Measurements from ENCODE around the gene TMEM205. TPM values are rescaled to one million over a fixed set of nuclear protein-coding genes. Genes with fewer than 3 reads are reported as not detected.
A peak's percentile ranks its signal among the peaks of the same experiment; 100 is the strongest.
"Not testable (repeated sequence)": the region's sequence is repeated elsewhere in the genome, so short reads cannot be mapped to it uniquely, and the experiment has no call there.

The TMEM205 gene
- total RNA-seq, 1 experiment from 2014 or later, result 224 TPM

DNA sequence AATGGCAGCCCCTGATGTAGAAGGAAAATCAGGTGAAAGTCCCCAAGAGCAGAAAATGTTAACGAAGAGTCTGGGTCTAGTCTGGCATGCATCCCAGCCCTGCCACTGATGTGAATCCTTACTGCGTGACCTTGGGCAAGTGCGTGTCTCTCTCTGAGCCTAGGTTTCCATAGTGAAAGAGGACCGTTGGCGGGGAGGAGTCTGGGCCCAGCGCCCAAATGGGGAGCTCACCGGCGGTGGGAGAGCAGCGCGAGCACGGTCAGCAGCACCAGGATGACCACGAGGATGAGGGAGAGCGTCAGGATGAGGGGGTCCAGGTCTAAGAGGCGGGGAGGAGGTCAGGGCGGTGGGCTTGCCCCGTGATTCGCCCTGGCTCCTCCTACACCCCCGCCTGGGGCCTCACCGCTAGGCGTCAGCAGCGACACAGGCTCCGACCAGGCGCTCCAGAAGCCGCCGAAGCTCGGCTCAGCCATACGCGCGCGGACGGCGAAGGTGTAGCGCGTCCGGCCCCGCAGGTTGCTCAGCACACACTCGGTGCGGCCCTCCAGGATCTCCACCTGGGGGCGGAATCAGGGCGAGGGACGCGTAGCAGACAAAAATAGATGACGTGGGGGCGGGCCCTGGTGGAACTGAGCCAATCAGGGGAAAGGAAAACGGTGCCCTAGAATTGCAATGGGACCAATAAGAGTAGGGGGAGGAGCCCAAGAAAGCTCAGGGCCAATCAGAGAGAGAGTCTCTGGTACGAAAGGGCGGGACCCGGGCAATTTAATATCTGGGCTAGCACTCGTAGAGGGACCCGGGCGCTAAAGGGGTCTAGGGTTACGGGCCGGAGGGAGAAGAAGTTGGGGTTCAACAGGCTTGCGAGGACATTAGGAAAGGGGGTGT lies 34.8 kb upstream of the TMEM205 start:
- H3K36me3 ChIP-seq (ENCODE audit: low read depth, low read length), result no peaks in the 10 kb centered on the region
- no peaks in the 10 kb centered on the region for H3K9me3 ChIP-seq (ENCODE audit: low read length)
- TF ChIP-seq, protein P1, sequence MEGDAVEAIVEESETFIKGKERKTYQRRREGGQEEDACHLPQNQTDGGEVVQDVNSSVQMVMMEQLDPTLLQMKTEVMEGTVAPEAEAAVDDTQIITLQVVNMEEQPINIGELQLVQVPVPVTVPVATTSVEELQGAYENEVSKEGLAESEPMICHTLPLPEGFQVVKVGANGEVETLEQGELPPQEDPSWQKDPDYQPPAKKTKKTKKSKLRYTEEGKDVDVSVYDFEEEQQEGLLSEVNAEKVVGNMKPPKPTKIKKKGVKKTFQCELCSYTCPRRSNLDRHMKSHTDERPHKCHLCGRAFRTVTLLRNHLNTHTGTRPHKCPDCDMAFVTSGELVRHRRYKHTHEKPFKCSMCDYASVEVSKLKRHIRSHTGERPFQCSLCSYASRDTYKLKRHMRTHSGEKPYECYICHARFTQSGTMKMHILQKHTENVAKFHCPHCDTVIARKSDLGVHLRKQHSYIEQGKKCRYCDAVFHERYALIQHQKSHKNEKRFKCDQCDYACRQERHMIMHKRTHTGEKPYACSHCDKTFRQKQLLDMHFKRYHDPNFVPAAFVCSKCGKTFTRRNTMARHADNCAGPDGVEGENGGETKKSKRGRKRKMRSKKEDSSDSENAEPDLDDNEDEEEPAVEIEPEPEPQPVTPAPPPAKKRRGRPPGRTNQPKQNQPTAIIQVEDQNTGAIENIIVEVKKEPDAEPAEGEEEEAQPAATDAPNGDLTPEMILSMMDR (conservative IDR thresholded peaks at IDR 0.05; ENCODE audit: low read depth, low read length), result peak; percentile 87
- no peak for TF ChIP-seq EZH2phosphoT487 (IDR thresholded peaks at IDR 0.05; ENCODE audit: borderline replicate concordance, low read length)
- H3K9ac ChIP-seq (ENCODE audit: low read length), result peak overlapping the region; percentile 80
- H3K9me2 ChIP-seq (replicated peaks; ENCODE audit: low read length), result no peaks in the 10 kb centered on the region
- H3K4me3 ChIP-seq (ENCODE audit: low read length), result peak overlapping the region; percentile 81
- intact Hi-C loops (cut with micrococcal nuclease), result loop anchor here (1.0 kb wide), 2 partner anchors 35 to 54 kb away; partner anchors contain the start of genes CCDC159, ODAD3, PRKCSH and TMEM205
- peaks cover 64% of the 10 kb centered on the region for H3K4me1 ChIP-seq (ENCODE audit: insufficient read depth, low read length)
- ChIA-PET CTCF (interaction anchor here (0.5 to 1.9 kb wide), 10 partner anchors 35 to 191 kb away, joined by 3 to 29 read pairs (median 4); partner anchors contain the start of genes CCDC159, ODAD3, PRKCSH and RGL3), POLR2A (ENCODE audit: unreplicated experiment) (interaction anchor here (0.6 to 1.3 kb wide), 2 partner anchors 36 to 213 kb away, joined by 9 to 28 read pairs; no protein-coding TSS in a partner anchor)
- peak overlapping the region; percentile 89 for H3K4me2 ChIP-seq (ENCODE audit: low read length)
- no peaks in the 10 kb centered on the region for H3K27me3 ChIP-seq (ENCODE audit: low read length)
- peak overlapping the region; percentile 89 for H3K27ac ChIP-seq (ENCODE audit: low read length)
- ATAC-seq (peak; percentile 68), DNase-seq (peak; percentile 99)
- no TSS peak for BruUV-seq (replicated peaks)
- H3K79me2 ChIP-seq (ENCODE audit: low read length), result peaks cover 23% of the 10 kb centered on the region
- peaks cover 12% of the 10 kb centered on the region for H3F3A ChIP-seq (ENCODE audit: low read length, unreplicated experiment)
- no peaks in the 10 kb centered on the region for H4K20me1 ChIP-seq (ENCODE audit: low read length)
- H2AFZ ChIP-seq (ENCODE audit: low read length), result peak overlapping the region; percentile 93

DNA sequence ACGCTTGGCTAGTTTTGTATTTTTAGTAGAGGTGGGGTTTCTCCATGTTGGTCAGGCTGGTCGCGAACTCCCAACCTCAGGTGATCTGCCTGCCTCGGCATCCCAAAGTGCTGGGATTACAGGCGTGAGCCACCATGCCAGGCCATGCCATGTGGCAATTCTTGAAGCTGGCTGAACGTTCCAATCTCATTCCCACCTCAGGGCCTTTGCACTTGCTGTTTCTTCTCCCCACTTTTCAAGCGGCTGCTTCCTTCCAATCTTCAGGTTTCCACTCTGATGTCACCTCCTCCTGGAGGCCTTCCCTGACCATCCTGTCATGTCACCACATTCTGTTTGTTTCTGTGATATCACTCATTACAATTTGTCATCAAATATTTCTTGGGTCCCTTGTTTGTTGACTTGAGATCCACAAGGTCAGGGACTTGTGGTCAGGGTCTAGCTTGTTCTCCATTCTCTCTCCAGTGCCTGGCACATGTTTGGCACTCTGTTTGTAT lies 33.8 kb upstream of the TMEM205 start:
- POLR2A ChIA-PET (ENCODE audit: unreplicated experiment), result no interaction called here

DNA sequence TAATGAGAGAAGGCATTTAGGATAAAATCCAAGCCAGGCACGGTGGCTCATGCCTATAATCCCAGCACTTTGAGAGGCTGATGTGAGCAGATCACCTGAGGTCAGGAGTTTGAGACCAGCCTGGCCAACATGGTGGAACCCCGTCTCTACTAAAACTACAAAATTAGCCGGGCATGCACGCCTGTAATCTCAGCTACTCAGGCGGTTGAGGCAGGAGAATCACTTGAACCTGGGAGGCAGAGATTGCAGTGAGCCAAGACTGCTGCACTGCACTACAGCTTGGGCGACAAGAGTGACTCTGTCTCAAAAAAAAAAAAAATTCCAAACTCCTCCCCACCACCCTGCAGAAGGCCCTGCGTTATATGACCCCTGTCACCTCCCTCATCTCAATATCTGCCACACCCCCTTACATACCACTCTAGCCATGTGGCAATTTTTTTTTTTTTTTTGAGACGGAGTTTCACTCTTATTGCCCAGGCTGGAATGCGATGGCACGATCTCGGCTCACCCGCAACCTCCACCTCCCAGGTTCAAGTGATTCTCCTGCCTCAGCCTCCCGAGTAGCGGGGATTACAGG lies 33.3 kb upstream of the TMEM205 start:
- H2AFZ ChIP-seq (ENCODE audit: low read length); H3K9me2 ChIP-seq (replicated peaks; ENCODE audit: low read length); H3K9me3 ChIP-seq (ENCODE audit: low read length); BruUV-seq (replicated peaks); H4K20me1 ChIP-seq (ENCODE audit: low read length); H3K9ac ChIP-seq (ENCODE audit: low read length); H3K4me2 ChIP-seq (ENCODE audit: low read length); ATAC-seq; H3K36me3 ChIP-seq (ENCODE audit: low read depth, low read length); H3K27me3 ChIP-seq (ENCODE audit: low read length); CTCF ChIA-PET; H3K4me3 ChIP-seq (ENCODE audit: low read length); POLR2A ChIA-PET (ENCODE audit: unreplicated experiment): not testable (repeated sequence)
- peak; percentile 25 for DNase-seq
- Histone ChIP-seq H3K27ac (ENCODE audit: low read length) (peak overlapping the region; percentile 73), H3K4me1 (ENCODE audit: insufficient read depth, low read length) (peaks cover 72% of the 10 kb centered on the region), H3F3A (ENCODE audit: low read length, unreplicated experiment) (peaks cover 12% of the 10 kb centered on the region), H3K79me2 (ENCODE audit: low read length) (peaks cover 32% of the 10 kb centered on the region)
- intact Hi-C loops (cut with micrococcal nuclease), result loop anchor here (2.0 kb wide), 1 partner anchor 103 kb away; no protein-coding TSS in a partner anchor

More for the DNA sequence above, 33.8 kb upstream of the TMEM205 start:
- Histone ChIP-seq H3K4me2 (ENCODE audit: low read length) (peak overlapping the region; percentile 89), H4K20me1 (ENCODE audit: low read length) (no peaks in the 10 kb centered on the region), H3K9me2 (replicated peaks; ENCODE audit: low read length) (no peaks in the 10 kb centered on the region), H3K4me3 (ENCODE audit: low read length) (peak overlapping the region; percentile 81), H3K9me3 (ENCODE audit: low read length) (no peaks in the 10 kb centered on the region), H3K36me3 (ENCODE audit: low read depth, low read length) (no peaks in the 10 kb centered on the region), H3K4me1 (ENCODE audit: insufficient read depth, low read length) (peaks cover 72% of the 10 kb centered on the region), H3K79me2 (ENCODE audit: low read length) (peaks cover 32% of the 10 kb centered on the region), H3K9ac (ENCODE audit: low read length) (peak overlapping the region; percentile 80; the same call in 1 of the 2 replicates), H3K27me3 (ENCODE audit: low read length) (no peaks in the 10 kb centered on the region), H3K27ac (ENCODE audit: low read length) (peak overlapping the region; percentile 89), H3F3A (ENCODE audit: low read length, unreplicated experiment) (peaks cover 12% of the 10 kb centered on the region), H2AFZ (ENCODE audit: low read length) (no peak overlapping the region)
- no TSS peak for BruUV-seq (replicated peaks)
- DNase-seq (peak; percentile 46), ATAC-seq (no peak)
- CTCF ChIA-PET, result no interaction called here
- intact Hi-C loops (cut with micrococcal nuclease), result loop anchor here (2.0 kb wide), 1 partner anchor 103 kb away; no protein-coding TSS in a partner anchor
- TF ChIP-seq, protein P1 (conservative IDR thresholded peaks at IDR 0.05; ENCODE audit: low read depth, low read length), result no peak
- TF ChIP-seq EZH2 (IDR thresholded peaks at IDR 0.05; ENCODE audit: low read length, unreplicated experiment) (no peak), EZH2phosphoT487 (IDR thresholded peaks at IDR 0.05; ENCODE audit: borderline replicate concordance, low read length) (no peak)
